NCI-H1105 (cell line): ENCODE data around the gene TSACC.
"Not testable (repeated sequence)": the region's sequence is repeated elsewhere in the genome, so short reads cannot be mapped to it uniquely, and the experiment has no call there.

Experiments used
- DNase-seq: peaks from one replicate; lab custom pipeline; 2025; lab: John Stamatoyannopoulos, UW

TSACC gene

GRCh38 chr1:156338180-156338976 lies at the start of gene TSACC, which contains the start of gene CCT3:
TSACC (plus strand) TSS chr1:156338526; CDS start chr1:156339758, 1,232 bp downstream.
CCT3 (minus strand) TSS chr1:156338292; CDS start chr1:156338184, 108 bp downstream.
- peak; percentile 99 for DNase-seq

GRCh38 chr1:156289857-156290256 lies 48.5 kb upstream of the TSACC start:
- DNase-seq, result no peak

DNA sequence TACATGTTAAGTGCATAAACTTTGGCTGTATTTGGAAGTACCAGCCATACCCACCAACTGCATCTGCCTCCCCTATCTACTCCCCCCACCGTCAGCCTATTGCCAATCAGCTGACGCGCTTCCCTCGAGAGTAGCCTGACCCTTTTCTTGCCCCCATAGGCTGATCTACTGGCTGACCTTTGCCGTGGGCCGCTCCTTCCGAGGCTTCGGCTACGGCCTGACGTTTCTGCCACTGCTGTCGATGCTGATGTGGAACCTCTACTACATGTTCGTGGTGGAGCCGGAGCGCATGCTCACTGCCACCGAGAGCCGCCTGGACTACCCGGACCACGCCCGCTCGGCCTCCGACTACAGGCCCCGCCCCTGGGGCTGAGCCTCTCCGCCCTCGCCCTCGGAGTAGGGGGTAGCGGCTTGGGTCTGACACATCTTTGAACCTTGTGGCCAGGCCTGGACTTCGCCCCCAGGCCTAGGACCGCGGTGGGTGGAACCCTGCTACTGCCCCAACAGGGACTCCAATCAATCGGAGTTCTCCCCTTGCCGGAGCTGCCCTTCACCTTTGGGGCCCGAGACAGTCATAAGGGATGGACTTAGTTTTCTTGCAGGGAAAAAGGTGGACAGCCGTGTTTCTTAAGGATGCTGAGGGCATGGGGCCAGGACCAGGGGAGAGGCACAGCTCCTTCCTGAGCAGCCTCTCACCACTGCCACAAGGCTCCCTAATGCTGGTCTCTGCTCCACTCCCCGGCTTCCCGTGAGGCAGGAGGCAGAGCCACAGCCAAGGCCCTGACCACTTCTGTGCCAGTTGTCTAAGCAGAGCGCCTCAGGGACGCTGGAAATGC lies 46.9 kb upstream of the TSACC start:
- peak; percentile 84 for DNase-seq

GRCh38 chr1:156293098-156293434 lies 45.3 kb upstream of the TSACC start:
- DNase-seq, result no peak

DNA sequence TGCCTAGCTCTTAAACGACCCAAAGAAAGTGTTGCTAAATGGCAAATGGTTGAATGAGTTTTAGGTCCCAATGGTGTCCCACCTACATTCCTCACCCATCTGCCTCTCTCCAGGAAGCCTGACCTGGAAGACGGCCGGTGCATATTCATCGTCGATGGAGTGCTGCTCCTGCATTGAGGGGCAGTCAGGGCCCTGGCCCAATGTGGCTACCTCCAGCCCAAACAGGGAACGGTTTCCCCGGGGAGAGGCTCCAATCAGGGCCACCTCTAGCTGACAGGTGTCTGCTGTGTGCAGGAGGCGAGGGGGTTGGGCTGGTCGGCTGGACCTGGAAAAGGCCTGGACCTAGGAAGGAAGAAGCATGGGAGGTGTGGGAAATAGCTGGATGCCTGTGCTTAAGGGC lies 44.4 kb upstream of the TSACC start:
- DNase-seq, result no peak

- DNase-seq, result peak; percentile 43
Observed at GRCh38 chr1:156295391-156295947, 42.9 kb upstream of the TSACC start, which contains the start of gene GLMP. GLMP (minus strand) TSS chr1:156295679; CDS start chr1:156295645, 34 bp downstream.

- no peak for DNase-seq
Observed at GRCh38 chr1:156298852-156299357, 39.4 kb upstream of the TSACC start, which contains the start of gene VHLL. VHLL (minus strand) TSS chr1:156299307; CDS start chr1:156299189, 118 bp downstream.

DNA sequence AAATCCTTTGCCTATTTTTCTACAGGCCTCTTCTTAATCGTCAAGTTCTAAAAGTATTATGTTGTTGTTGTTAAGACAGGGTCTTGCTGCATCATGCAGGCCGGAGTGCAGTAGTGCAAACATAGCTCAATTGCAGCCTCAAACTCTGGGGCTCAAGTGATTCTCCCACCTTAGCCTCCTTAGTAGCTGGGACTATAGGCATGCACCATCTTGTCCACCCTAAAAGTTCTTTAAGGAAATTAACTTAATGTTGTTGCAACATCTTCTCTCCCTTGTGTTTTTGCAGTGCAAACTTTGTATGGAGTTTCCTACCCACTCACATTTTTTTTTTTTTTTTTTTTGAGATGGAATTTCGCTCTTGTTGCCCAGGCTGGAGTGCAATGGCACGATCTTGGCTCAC lies 35.1 kb upstream of the TSACC start:
- DNase-seq, result no peak

DNA sequence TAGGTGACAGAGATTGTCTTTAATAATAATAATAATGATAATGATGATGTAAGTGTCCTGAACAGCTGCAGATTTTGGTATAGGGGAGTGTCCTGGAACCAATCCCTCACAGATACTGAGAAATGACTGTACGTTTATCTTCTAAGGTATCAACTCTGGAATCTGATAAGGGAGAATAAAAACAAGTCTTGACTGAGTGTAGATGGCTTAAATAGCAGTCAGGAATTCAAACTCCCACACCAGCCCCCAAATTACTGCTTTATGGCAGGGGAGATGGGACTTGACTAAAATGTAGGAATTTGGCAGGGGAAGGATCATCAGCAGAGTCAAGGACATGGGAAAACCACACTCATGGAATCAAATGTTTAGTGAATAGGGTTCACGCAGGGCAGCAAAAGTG lies 33.1 kb upstream of the TSACC start:
- no peak for DNase-seq

- DNase-seq, result no peak
Observed at GRCh38 chr1:156308078-156308477, 30.2 kb upstream of the TSACC start.

DNA sequence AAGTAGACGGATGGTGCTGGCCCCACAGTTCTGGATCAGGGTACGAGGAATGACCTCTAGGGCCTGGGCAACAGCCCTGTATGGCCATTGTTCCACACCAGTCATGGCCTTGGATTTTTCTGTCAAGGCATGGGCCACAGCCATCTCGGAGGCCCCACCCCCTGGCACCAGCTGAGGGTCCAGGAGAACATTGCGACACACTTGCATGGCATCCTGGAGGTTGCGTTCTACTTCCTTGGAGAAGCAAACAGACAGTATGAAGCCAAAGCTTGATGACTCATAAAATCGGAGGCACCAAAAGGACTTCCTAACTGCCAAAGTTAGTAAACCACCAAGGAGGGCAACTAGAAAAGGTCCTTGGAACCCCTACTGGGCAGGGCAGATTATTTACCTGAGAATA lies 27.4 kb upstream of the TSACC start:
- DNase-seq, result no peak

- no peak for DNase-seq
Observed at GRCh38 chr1:156316909-156317308, 21.4 kb upstream of the TSACC start.

- DNase-seq, result no peak
Observed at GRCh38 chr1:156319664-156320063, 18.7 kb upstream of the TSACC start.

DNA sequence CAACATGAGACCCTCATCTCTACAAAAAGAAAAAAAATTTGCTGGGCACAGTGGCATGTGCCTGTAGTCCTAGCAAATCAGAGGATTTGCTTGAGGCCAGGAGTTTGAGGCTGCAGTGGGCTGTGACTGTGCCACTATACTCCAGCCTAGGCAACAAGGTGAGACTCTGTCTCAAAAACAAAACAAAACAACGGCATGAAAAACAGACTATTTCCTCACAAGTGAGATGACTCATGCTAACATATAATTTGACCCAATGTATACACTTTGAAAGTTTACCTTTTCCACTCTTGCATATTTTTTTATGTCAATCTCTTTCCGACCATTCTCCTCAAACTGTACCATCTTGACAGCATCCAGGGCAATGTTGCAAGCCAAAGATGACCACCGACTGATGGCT lies 17.8 kb upstream of the TSACC start:
- no peak for DNase-seq

- DNase-seq, result not testable (repeated sequence)
Observed at GRCh38 chr1:156323179-156323578, 15.1 kb upstream of the TSACC start.

GRCh38 chr1:156336242-156336641 lies 2.1 kb upstream of the TSACC start:
- DNase-seq, result no peak

DNA sequence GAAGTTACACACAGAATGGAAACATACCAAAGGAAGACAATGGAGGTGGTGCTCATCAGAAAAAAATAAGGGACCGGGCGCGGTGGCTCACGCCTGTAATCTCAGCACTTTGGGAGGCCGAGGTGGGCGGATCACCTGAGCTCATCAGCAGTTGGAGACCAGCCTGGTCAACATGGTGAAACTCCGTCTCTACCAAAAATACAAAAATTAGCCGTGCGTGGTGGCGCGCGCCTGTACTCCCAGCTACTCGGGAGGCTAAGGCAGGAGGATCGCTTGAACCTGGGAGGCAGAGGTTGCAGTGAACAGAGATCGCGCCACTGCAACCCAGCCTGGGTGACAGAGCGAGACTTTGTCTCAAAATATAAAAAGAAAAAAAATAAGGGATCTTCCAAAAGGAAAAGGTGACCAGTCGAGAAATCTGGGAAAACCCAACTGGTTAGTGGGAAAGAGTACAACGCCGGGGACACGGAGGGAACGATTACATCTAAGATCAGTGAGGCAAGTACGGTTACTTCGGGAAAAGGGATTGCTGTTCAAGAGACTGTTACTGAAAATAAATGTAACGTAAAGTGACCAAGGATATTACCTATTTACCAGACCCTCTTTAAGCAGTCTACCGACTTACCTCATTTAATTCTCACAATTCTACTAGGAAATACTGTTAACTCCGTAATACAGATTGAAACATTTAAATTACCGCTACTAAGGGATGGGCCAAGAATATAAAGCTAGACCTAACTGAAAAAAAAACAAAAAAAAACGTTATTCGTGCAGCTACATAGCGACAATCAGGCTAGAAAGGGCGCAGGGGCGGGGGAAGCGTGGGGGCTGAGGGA lies 1.1 kb upstream of the TSACC start:
- DNase-seq, result no peak

- no peak for DNase-seq
Observed at GRCh38 chr1:156337888-156338179, 492 bp upstream of the TSACC start.

GRCh38 chr1:156342166-156342955 lies 4.0 kb downstream of the TSACC start:
- DNase-seq, result no peak

DNA sequence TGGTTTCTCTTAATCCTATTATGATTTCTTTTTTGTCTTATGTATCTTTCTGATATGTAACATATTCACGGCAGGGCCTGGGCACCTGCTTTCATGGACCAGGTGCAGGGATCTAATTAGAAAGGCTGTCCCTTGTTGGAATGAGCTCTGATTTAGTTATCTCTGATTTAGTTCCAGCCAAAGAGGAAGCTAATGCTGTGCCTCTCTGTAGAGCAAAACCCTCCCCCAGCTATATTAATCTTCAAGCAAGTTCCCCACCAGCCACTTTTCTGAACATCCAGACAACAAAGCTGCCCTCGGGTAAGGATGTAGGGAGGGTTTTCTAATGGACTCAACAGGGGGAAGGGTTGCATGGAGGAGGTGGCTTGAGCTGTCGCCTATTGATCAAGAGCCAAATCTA lies 6.1 kb downstream of the TSACC start:
- DNase-seq, result no peak

DNA sequence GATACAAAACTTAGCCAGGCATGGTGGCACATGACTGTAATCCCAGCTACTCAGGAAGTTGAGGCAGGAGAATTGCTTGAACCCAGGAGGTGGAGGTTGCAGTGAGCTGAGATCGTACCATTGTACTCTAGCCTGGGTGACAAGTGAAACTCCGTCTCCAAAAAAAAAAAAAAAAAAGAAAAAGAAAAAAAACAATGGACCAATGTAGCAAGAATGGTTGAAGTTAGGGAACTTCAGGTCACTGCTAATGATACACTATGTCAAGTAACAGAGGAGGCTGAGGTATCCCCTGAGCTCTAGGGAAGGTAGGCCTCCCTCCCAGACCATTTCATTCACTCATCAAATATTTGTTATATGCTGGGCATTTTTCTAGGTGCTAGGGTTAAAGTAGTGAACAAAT lies 7.7 kb downstream of the TSACC start:
- not testable (repeated sequence) for DNase-seq
